HEK293T (cell line): ENCODE measurements around the gene TMEM61.

Experiments
- ARNT ChIP-seq: fragments of 450-650 bp; IDR thresholded peaks from 2 replicates; pipeline ENCODE4 v1.6.1; 2017; ENCODE audit warnings: mild to moderate bottlenecking
- BHLHE40 ChIP-seq: fragments of 450-650 bp; IDR thresholded peaks from 2 replicates; pipeline ENCODE4 v1.6.1; 2016; ENCODE audit warnings: mild to moderate bottlenecking, moderate library complexity, borderline replicate concordance
- CTBP1 ChIP-seq: fragments of 450-650 bp; IDR thresholded peaks from 2 replicates; pipeline ENCODE4 v1.6.1; 2016; ENCODE audit warnings: borderline replicate concordance
- ELF4 ChIP-seq: fragments of 450-650 bp; IDR thresholded peaks from 2 replicates; pipeline ENCODE4 v1.6.1; 2017; ENCODE audit warnings: antibody characterized with exemption
- FOXM1 ChIP-seq: fragments of 450-650 bp; IDR thresholded peaks from 2 replicates; pipeline ENCODE4 v1.6.1; 2017; ENCODE audit warnings: mild to moderate bottlenecking, borderline replicate concordance
- HDGF ChIP-seq: fragments of 450-650 bp; IDR thresholded peaks from 2 replicates; pipeline ENCODE4 v1.6.1; 2017; ENCODE audit warnings: antibody characterized with exemption, borderline replicate concordance
- L3MBTL2 ChIP-seq: fragments of 450-650 bp; conservative IDR thresholded peaks from 2 replicates; pipeline ENCODE4 v1.6.1; 2016; ENCODE audit warnings: mild to moderate bottlenecking
- LEF1 ChIP-seq: fragments of 450-650 bp; IDR thresholded peaks from 2 replicates; pipeline ENCODE4 v1.6.1; 2017; ENCODE audit warnings: mild to moderate bottlenecking, borderline replicate concordance
- SP1 ChIP-seq: fragments of 450-650 bp; IDR thresholded peaks from 2 replicates; pipeline ENCODE4 v1.6.1; 2017
- SUZ12 ChIP-seq: fragments of 450-650 bp; IDR thresholded peaks from 2 replicates; pipeline ENCODE4 v1.6.1; 2016; ENCODE audit warnings: mild to moderate bottlenecking
- TARDBP ChIP-seq: fragments of 450-650 bp; IDR thresholded peaks from 2 replicates; pipeline ENCODE4 v1.6.1; 2016
- ZNF384 ChIP-seq: fragments of 450-650 bp; IDR thresholded peaks from 2 replicates; pipeline ENCODE4 v1.6.1; 2016

DNA sequence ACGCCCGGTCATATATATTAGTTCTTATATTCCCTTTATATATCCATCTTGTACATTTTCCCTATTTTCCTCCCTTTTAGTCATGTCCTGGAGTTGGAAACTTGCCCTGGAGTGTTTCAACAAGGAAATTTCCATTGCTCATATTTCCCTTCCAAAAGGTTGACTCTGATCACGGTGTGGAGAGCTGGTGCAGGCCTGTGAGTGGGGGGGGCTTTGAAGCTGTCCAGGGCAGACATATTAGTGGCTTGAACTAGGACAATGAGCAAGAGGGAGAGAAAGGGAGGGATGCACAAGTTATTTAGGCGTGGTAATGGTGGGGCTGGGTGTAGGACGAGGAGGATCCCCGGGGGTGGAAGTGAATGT lies 30.4 kb upstream of the TMEM61 start:
- no peak for TF ChIP-seq ARNT
- no peak for TF ChIP-seq BHLHE40
- TF ChIP-seq SP1, result no peak
- no peak for TF ChIP-seq ELF4
- no peak for TF ChIP-seq FOXM1
- no peak for TF ChIP-seq CTBP1
- no peak for TF ChIP-seq L3MBTL2
- no peak for TF ChIP-seq LEF1
- no peak for TF ChIP-seq HDGF
- TF ChIP-seq ZNF384, result no peak
- TF ChIP-seq TARDBP, result no peak
- no peak for TF ChIP-seq SUZ12
